ENCODE data around the gene ARV1. TPM values are rescaled to one million over a fixed set of nuclear protein-coding genes. Genes with fewer than 3 reads are reported as not detected.

Gene ARV1
- total RNA-seq, 6 experiments from 2014 or later = 20.0 to 26.8 (median 22.1) TPM

- Mint-ChIP-seq H3K27ac (no peak overlapping the region), H3K4me1 (ENCODE audit: low read depth) (peaks cover 1% of the 10 kb centered on the region; the same call in 1 of the 2 replicates), H3K36me3 (ENCODE audit: low read depth) (no peaks in the 10 kb centered on the region), H3K9me3 (no peaks in the 10 kb centered on the region), H3K4me3 (no peak overlapping the region), H3K27me3 (ENCODE audit: insufficient read depth) (no peaks in the 10 kb centered on the region)
- TF ChIP-seq CTCF (IDR thresholded peaks at IDR 0.05) = no peak
- no peak for DNase-seq
These were observed 12.5 kb upstream of the ARV1 start for GRCh38 chr1:230966358-230966873.

- no peak overlapping the region for H3K27ac Mint-ChIP-seq
- no peaks in the 10 kb centered on the region for H3K27me3 Mint-ChIP-seq (ENCODE audit: insufficient read depth)
- H3K36me3 Mint-ChIP-seq (ENCODE audit: low read depth) = no peaks in the 10 kb centered on the region
- no peak for TF ChIP-seq CTCF (IDR thresholded peaks at IDR 0.05)
- H3K9me3 Mint-ChIP-seq = no peaks in the 10 kb centered on the region
- H3K4me1 Mint-ChIP-seq (ENCODE audit: low read depth) = peaks cover 24% of the 10 kb centered on the region
- no peak overlapping the region for H3K4me3 Mint-ChIP-seq
- no peak for DNase-seq
These were observed 8.5 kb upstream of the ARV1 start for GRCh38 chr1:230970432-230970831.

- Mint-ChIP-seq H3K9me3 (no peaks in the 10 kb centered on the region), H3K27ac (no peak overlapping the region), H3K4me3 (no peak overlapping the region), H3K27me3 (ENCODE audit: insufficient read depth) (no peaks in the 10 kb centered on the region), H3K4me1 (ENCODE audit: low read depth) (peaks cover 24% of the 10 kb centered on the region), H3K36me3 (ENCODE audit: low read depth) (no peaks in the 10 kb centered on the region)
- DNase-seq = no peak
- no peak for TF ChIP-seq CTCF (IDR thresholded peaks at IDR 0.05)
These were observed 7.1 kb upstream of the ARV1 start for GRCh38 chr1:230971771-230972170.

DNA sequence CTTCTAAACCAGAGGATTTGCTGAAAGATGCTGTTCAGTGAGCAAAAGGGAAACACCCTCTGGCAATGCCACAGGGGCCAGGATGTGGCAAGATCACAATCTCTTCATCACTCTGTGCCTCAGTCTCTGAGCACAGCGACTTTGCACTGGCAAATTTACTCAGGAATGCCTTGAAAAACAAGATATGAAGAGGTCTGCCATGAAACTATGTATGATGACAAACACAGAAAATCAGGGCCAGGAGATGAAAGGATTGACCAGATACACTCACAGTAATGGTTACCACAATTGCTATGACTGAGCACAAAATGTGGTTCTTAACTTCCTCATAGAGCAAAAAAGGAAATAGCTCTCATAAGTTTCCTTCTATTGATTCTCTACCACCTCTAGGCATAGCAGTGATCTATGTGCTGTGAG lies 6.0 kb upstream of the ARV1 start:
- no peak overlapping the region for H3K4me3 Mint-ChIP-seq
- TF ChIP-seq CTCF (IDR thresholded peaks at IDR 0.05) = no peak
- H3K27ac Mint-ChIP-seq = peak overlapping the region; percentile 72
- H3K9me3 Mint-ChIP-seq = no peaks in the 10 kb centered on the region
- peaks cover 33% of the 10 kb centered on the region for H3K4me1 Mint-ChIP-seq (ENCODE audit: low read depth)
- no peaks in the 10 kb centered on the region for H3K36me3 Mint-ChIP-seq (ENCODE audit: low read depth)
- no peaks in the 10 kb centered on the region for H3K27me3 Mint-ChIP-seq (ENCODE audit: insufficient read depth)
- DNase-seq = peak; percentile 63

DNA sequence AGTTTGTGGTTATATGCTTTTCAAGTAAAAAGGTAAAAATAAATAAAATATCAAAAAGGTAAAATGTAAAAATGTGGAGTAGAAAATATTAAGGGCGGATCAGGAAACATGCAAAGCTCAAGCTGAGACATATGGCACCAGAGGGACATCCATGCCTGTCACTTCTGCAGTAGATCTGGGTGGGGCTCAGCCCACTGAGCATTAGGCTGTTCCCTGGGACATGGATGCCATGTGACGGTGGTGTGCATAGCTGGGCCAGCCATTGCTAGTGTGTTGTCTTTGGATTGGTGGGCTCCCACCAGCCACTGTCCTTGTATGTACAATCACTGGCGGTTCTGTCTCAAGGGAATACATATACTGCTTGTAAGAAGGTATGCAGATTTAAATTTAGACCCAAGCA lies 3.3 kb upstream of the ARV1 start:
- Mint-ChIP-seq H3K9me3 (no peaks in the 10 kb centered on the region), H3K4me3 (no peak overlapping the region), H3K27ac (no peak overlapping the region), H3K4me1 (ENCODE audit: low read depth) (peaks cover 33% of the 10 kb centered on the region), H3K36me3 (ENCODE audit: low read depth) (peaks cover 7% of the 10 kb centered on the region), H3K27me3 (ENCODE audit: insufficient read depth) (no peaks in the 10 kb centered on the region)
- DNase-seq = no peak
- TF ChIP-seq CTCF (IDR thresholded peaks at IDR 0.05) = no peak

DNA sequence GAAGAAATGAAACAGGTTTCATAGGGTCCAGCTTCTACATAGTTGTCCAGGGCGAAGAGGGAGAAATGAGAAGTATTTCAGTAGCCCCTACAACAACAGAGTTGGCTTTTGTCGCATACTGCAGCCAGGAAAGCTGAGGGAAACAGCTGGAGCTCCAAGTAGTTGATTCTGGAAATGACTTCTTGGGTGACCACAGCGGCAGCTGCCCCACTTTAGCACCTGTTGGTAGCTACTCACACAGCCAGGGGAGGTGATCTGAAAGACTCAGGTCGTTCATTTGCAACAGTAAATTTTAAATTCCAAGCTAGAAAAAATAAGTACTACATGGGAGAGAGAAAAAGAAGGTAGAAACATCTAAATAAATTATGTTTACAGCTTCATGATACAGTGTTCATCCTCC lies 2.5 kb upstream of the ARV1 start:
- DNase-seq = no peak
- Mint-ChIP-seq H3K27me3 (ENCODE audit: insufficient read depth) (no peaks in the 10 kb centered on the region), H3K36me3 (ENCODE audit: low read depth) (peaks cover 7% of the 10 kb centered on the region), H3K4me3 (no peak overlapping the region), H3K9me3 (no peaks in the 10 kb centered on the region), H3K4me1 (ENCODE audit: low read depth) (peaks cover 32% of the 10 kb centered on the region), H3K27ac (no peak overlapping the region)
- no peak for TF ChIP-seq CTCF (IDR thresholded peaks at IDR 0.05)

Data from HFFc6 (cell line).